ENCODE results near the gene LRRN2.

DNA sequence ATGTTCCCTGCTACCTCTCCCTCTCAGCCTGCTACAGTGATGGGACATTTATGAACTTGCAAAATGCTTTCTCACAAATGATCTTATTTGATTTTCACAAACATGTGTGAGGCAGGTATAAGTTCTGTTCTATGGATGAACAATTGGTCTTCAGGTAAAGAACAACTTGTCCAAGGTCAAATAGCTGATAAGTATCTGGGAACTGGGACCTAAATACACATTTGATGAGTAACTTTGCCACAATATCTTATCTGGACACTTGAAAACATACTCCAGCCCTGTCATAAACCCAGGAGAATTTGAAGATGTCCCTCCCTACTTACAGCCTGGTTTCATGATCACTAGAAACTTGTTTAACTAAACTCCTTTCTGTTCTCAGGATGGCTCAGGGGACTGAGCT lies 23.0 kb downstream of the LRRN2 start:
- TF ChIP-seq, protein P1, sequence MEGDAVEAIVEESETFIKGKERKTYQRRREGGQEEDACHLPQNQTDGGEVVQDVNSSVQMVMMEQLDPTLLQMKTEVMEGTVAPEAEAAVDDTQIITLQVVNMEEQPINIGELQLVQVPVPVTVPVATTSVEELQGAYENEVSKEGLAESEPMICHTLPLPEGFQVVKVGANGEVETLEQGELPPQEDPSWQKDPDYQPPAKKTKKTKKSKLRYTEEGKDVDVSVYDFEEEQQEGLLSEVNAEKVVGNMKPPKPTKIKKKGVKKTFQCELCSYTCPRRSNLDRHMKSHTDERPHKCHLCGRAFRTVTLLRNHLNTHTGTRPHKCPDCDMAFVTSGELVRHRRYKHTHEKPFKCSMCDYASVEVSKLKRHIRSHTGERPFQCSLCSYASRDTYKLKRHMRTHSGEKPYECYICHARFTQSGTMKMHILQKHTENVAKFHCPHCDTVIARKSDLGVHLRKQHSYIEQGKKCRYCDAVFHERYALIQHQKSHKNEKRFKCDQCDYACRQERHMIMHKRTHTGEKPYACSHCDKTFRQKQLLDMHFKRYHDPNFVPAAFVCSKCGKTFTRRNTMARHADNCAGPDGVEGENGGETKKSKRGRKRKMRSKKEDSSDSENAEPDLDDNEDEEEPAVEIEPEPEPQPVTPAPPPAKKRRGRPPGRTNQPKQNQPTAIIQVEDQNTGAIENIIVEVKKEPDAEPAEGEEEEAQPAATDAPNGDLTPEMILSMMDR (IDR thresholded peaks at IDR 0.05), result no peak
- no peak for TF ChIP-seq FOXJ3 (CRISPR knock-in tag; IDR thresholded peaks at IDR 0.05; ENCODE audit: borderline replicate concordance)
- TF ChIP-seq SP1 (CRISPR knock-in tag; conservative IDR thresholded peaks at IDR 0.05), result no peak
- no peak for TF ChIP-seq IRF2 (CRISPR knock-in tag; IDR thresholded peaks at IDR 0.05; ENCODE audit: borderline replicate concordance, low read depth)
- no peak for TF ChIP-seq JAZF1 (CRISPR knock-in tag; IDR thresholded peaks at IDR 0.05)
- TF ChIP-seq, protein P2, sequence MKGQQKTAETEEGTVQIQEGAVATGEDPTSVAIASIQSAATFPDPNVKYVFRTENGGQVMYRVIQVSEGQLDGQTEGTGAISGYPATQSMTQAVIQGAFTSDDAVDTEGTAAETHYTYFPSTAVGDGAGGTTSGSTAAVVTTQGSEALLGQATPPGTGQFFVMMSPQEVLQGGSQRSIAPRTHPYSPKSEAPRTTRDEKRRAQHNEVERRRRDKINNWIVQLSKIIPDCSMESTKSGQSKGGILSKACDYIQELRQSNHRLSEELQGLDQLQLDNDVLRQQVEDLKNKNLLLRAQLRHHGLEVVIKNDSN (CRISPR knock-in tag; IDR thresholded peaks at IDR 0.05), result no peak
- TF ChIP-seq, protein P3, sequence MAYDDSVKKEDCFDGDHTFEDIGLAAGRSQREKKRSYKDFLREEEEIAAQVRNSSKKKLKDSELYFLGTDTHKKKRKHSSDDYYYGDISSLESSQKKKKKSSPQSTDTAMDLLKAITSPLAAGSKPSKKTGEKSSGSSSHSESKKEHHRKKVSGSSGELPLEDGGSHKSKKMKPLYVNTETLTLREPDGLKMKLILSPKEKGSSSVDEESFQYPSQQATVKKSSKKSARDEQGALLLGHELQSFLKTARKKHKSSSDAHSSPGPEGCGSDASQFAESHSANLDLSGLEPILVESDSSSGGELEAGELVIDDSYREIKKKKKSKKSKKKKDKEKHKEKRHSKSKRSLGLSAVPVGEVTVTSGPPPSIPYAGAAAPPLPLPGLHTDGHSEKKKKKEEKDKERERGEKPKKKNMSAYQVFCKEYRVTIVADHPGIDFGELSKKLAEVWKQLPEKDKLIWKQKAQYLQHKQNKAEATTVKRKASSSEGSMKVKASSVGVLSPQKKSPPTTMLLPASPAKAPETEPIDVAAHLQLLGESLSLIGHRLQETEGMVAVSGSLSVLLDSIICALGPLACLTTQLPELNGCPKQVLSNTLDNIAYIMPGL (CRISPR knock-in tag; IDR thresholded peaks at IDR 0.05), result no peak
- no peak for TF ChIP-seq ATF1 (CRISPR knock-in tag; IDR thresholded peaks at IDR 0.05)
- no peak for TF ChIP-seq MAX (CRISPR knock-in tag; IDR thresholded peaks at IDR 0.05)
- TF ChIP-seq KAT7 (CRISPR knock-in tag; IDR thresholded peaks at IDR 0.05; ENCODE audit: borderline replicate concordance), result no peak

Measured in WTC11 (cell line).